A673 (cell line): ENCODE results near the gene NDUFAF5. TPM values are rescaled to one million over a fixed set of nuclear protein-coding genes. Genes with fewer than 3 reads are reported as not detected.

Experiments used
- BruUV-seq: library from RNA; stranded (reverse); fragments of 400-500 nt; replicated peaks from 2 replicates; lab custom pipeline; 2021; lab: Mats Ljungman, UMichigan
- CTCF ChIA-PET: fragments of 300-600 bp; sonication (Branson Sonifier 250); formaldehyde crosslinking; loops from one replicate; lab custom pipeline; 2022; ENCODE audit warnings: antibody characterized with exemption; lab: Charles Lee
- POLR2A ChIA-PET: fragments of 300-600 bp; sonication (Branson Sonifier 250); formaldehyde crosslinking; loops from one replicate; lab custom pipeline; 2022; ENCODE audit warnings: antibody characterized with exemption; ENCODE audit not compliant: low non-redundant PET; lab: Charles Lee
- DNase-seq: peaks from one replicate; pipeline ENCODE4 v3.0.0-alpha.2; 2015; ENCODE audit warnings: low spot score
- H3K27ac ChIP-seq: fragments of 200-600 bp; sonication (generic); 2 replicates; pipeline ENCODE4 v1.5.1; 2016; ENCODE audit warnings: mixed run types, low read depth, mild to moderate bottlenecking, mixed read lengths, antibody characterized with exemption, low read length; ENCODE audit not compliant: poor library complexity, severe bottlenecking
- H3K27me3 ChIP-seq: fragments of 200-600 bp; sonication (generic); replicated peaks from 2 replicates; pipeline ENCODE4 v1.6.1; 2017; ENCODE audit warnings: mixed run types, low read depth, mild to moderate bottlenecking, mixed read lengths, antibody characterized with exemption, low read length; ENCODE audit not compliant: insufficient read depth, poor library complexity
- H3K36me3 ChIP-seq: fragments of 200-600 bp; sonication (generic); 2 replicates; pipeline ENCODE4 v1.6.1; 2016; ENCODE audit warnings: mixed run types, mild to moderate bottlenecking, mixed read lengths, antibody characterized with exemption, low read length; ENCODE audit not compliant: insufficient read depth, poor library complexity, severe bottlenecking
- H3K4me1 ChIP-seq: fragments of 200-600 bp; sonication (generic); 2 replicates; pipeline ENCODE4 v1.6.1; 2017; ENCODE audit warnings: mixed run types, mild to moderate bottlenecking, mixed read lengths, antibody characterized with exemption, low read length; ENCODE audit not compliant: insufficient read depth, poor library complexity, severe bottlenecking
- H3K4me3 ChIP-seq: fragments of 200-600 bp; sonication (generic); 2 replicates; pipeline ENCODE4 v1.5.1; 2016; ENCODE audit warnings: low read depth, mixed run types, mild to moderate bottlenecking, mixed read lengths, low read length; ENCODE audit not compliant: poor library complexity, severe bottlenecking
- H3K9me3 ChIP-seq: fragments of 200-600 bp; sonication (generic); 2 replicates; pipeline ENCODE4 v1.6.1; 2016; ENCODE audit warnings: mixed run types, low read depth, mild to moderate bottlenecking, mixed read lengths, antibody characterized with exemption, low read length; ENCODE audit not compliant: poor library complexity, severe bottlenecking
- CTCF ChIP-seq: fragments of 300-800, 200-600 bp; sonication (generic); conservative IDR thresholded peaks from 2 replicates; pipeline ENCODE4 v1.5.1; 2017; ENCODE audit warnings: low read depth, mild to moderate bottlenecking, antibody characterized with exemption, low read length, moderate library complexity, mixed read lengths
- EZH2 ChIP-seq: fragments of 200-600 bp; sonication (generic); IDR thresholded peaks from 2 replicates; pipeline ENCODE4 v1.6.1; 2017; ENCODE audit warnings: borderline replicate concordance, low read depth, mild to moderate bottlenecking, mixed read lengths, antibody characterized with exemption, low read length; ENCODE audit not compliant: poor library complexity, severe bottlenecking
- intact Hi-C: fragments of 100-400 bp; cut with micrococcal nuclease; formaldehyde crosslinking; loops from one replicate; pipeline ENCODE4 v1.10.0; 2022; ENCODE audit not compliant: unreplicated experiment
- total RNA-seq: library from RNA; stranded (reverse); gene quantifications from 2 replicates; pipeline ENCODE4 v1.2.3, GENCODE V29; 2021

NDUFAF5 gene
- total RNA-seq, 1 experiment from 2014 or later: 57.1 TPM

- Histone ChIP-seq H3K27ac (no peak overlapping the region), H3K27me3 (no peaks in the 10 kb centered on the region), H3K4me3 (no peak overlapping the region), H3K9me3 (no peaks in the 10 kb centered on the region), H3K4me1 (no peaks in the 10 kb centered on the region), H3K36me3 (peaks cover 75% of the 10 kb centered on the region)
- intact Hi-C loops: no loop called here
- no TSS peak for BruUV-seq
- DNase-seq: no peak
- POLR2A ChIA-PET: no interaction called here
- CTCF ChIA-PET: no interaction called here
- TF ChIP-seq EZH2: no peak
Measured at GRCh38 chr20:13810446-13810845, 25.6 kb downstream of the NDUFAF5 start.

- no peaks in the 10 kb centered on the region for H3K4me1 ChIP-seq
- H3K36me3 ChIP-seq: peaks cover 83% of the 10 kb centered on the region
- POLR2A ChIA-PET: no interaction called here
Measured at GRCh38 chr20:13813910-13814309, 29.1 kb downstream of the NDUFAF5 start.

GRCh38 chr20:13814672-13815071, 29.8 kb downstream of the NDUFAF5 start:
- H3K27ac ChIP-seq: no peak overlapping the region
- intact Hi-C loops: no loop called here
- BruUV-seq: no TSS peak
- no peak for DNase-seq
- TF ChIP-seq CTCF (no peak), EZH2 (no peak)
- ChIA-PET POLR2A (no interaction called here), CTCF (no interaction called here)
- H3K36me3 ChIP-seq: peaks cover 76% of the 10 kb centered on the region
- H3K27me3 ChIP-seq: no peaks in the 10 kb centered on the region
- H3K4me3 ChIP-seq: no peak overlapping the region
- no peaks in the 10 kb centered on the region for H3K9me3 ChIP-seq
- no peaks in the 10 kb centered on the region for H3K4me1 ChIP-seq

More at GRCh38 chr20:13813910-13814309, 29.1 kb downstream of the NDUFAF5 start:
- no peaks in the 10 kb centered on the region for H3K27me3 ChIP-seq
- no peak overlapping the region for H3K4me3 ChIP-seq
- no peaks in the 10 kb centered on the region for H3K9me3 ChIP-seq
- intact Hi-C loops: no loop called here
- DNase-seq: no peak
- CTCF ChIA-PET: no interaction called here
- H3K27ac ChIP-seq: no peak overlapping the region
- TF ChIP-seq EZH2 (no peak), CTCF (no peak)
- BruUV-seq: no TSS peak

- intact Hi-C loops: no loop called here
- Histone ChIP-seq H3K4me1 (no peaks in the 10 kb centered on the region), H3K27ac (no peak overlapping the region), H3K27me3 (no peaks in the 10 kb centered on the region), H3K9me3 (no peaks in the 10 kb centered on the region), H3K36me3 (peaks cover 63% of the 10 kb centered on the region), H3K4me3 (no peak overlapping the region)
- BruUV-seq: no TSS peak
- TF ChIP-seq EZH2 (no peak), CTCF (no peak)
- POLR2A ChIA-PET: no interaction called here
- no peak for DNase-seq
- CTCF ChIA-PET: no interaction called here
Measured at GRCh38 chr20:13816757-13817156, 31.9 kb downstream of the NDUFAF5 start.
